ENCODE measurements around the gene RPL13A.

GRCh38 chr19:49469828-49470614 is 17.4 kb upstream of the RPL13A start:
- no peak for TF ChIP-seq KAT8 (CRISPR knock-in tag; IDR thresholded peaks at IDR 0.05)
- no peak for TF ChIP-seq ZNF607 (CRISPR knock-in tag; IDR thresholded peaks at IDR 0.05; ENCODE audit: borderline replicate concordance)
- TF ChIP-seq MAFK (conservative IDR thresholded peaks at IDR 0.05 in 1 of 2, IDR thresholded peaks at IDR 0.05 in 1 of 2; ENCODE audit: low read length in 2 of 2), result no peak

Data from HepG2 (cell line).